GM21619 (cell line): ENCODE data around the gene SBDS.

Experiments used
- ATAC-seq: cut with Tn5 transposase; IDR thresholded peaks from one replicate; pipeline ENCODE4 v1.9.1; 2021; ENCODE audit not compliant: unreplicated experiment

Gene SBDS

DNA sequence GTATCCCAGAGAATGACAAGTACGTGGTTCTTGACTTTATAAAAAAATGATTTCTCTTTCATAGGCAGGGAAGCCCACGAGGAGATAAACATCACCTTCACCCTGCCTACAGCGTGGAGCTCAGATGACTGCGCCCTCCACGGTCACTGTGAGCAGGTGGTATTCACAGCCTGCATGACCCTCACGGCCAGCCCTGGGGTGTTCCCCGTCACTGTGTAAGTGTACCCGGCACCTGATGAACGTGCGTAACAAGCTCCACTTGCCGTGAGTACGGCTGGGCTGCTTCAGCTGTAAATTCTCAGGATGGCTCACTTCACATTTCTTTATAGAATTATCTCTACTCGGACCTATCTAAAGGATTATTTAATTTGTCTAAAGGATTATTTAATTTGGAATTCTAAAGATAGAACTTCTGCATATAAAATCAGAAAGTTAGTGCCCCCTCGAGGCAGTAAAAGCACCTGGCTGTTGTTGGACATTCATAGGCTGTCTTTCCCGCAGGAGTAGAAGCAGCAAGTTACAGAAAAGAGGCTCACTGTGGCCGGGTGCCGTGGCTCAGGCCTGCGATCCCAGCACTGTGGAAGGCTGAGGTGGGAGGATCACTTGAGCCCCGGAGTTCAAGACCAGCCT, 46.8 kb downstream of the SBDS start:
- no peak for ATAC-seq

GRCh38 chr7:66946545-66946944, 48.8 kb downstream of the SBDS start:
- no peak for ATAC-seq

DNA sequence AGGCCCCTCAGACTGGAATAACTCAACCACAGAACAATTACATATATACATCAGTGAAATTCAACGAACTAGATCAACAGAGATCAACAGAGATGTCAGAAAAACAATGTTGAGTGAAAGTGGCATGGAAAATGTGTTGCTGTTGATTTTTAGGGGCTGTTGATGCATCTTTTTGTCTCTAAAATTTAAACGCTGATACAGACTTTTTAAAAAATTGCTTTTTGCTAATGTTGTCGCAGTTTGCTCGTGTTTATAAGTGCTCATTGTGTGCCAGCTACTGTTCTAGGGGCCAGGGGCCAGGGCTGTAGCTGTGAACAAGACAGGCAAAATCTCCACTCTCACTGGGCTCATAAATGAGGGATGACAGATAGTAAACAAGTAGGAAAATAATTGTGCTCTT, 56.1 kb downstream of the SBDS start:
- ATAC-seq, result no peak

DNA sequence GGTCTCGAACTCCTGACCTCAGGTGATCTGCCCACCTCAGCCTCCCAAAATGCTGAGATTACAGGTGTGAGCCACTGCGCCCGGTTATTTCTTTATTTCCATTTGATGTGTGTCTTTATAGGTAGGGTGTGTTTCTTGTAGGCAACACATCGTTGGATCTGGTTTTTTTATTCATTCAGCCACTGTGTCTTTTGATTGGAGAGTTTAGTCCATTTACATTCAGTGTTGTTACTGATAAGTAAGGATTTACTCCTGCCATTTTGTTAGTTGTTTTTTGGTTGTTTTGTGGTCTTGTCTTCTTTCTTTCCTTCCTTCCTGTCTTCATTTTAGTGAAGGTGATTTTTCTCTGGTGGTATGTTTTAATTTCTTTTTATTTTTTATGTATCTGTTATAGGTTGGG, 57.4 kb downstream of the SBDS start:
- no peak for ATAC-seq
